Lung (tissue), 12 donors: ENCODE data around the gene HMGN1. TPM values are rescaled to one million over a fixed set of nuclear protein-coding genes. Genes with fewer than 3 reads are reported as not detected.

ENCODE experiments used
- ATAC-seq: fragments of 200-7000 bp; cut with Tn5 transposase; one replicate; pipeline ENCODE4 v1.9.1; 2020; ENCODE audit warnings: moderate number of reproducible peaks; ENCODE audit not compliant: insufficient read depth, low FRiP score
- DNase-seq, 3 donors: peaks; one replicate each; pipeline ENCODE4 v3.0.0-alpha.2; 2013 to 2017
- H3K27ac ChIP-seq, 2 donors: one replicate each; pipeline ENCODE4 v1.5.1; 2013; ENCODE audit warnings: mild to moderate bottlenecking in 2 of 2, moderate library complexity in 2 of 2, control low read depth in 1 of 2, inconsistent platforms in 1 of 2, low read depth in 1 of 2, low read length in 1 of 2
- H3K27me3 ChIP-seq, 3 donors: one replicate each; pipeline ENCODE4 v1.5.1; 2013; ENCODE audit warnings: low read length in 2 of 3; ENCODE audit not compliant: control insufficient read depth in 3 of 3, insufficient read depth in 3 of 3
- H3K36me3 ChIP-seq, 4 donors: one replicate each; pipeline ENCODE4 v1.5.1; 2013; ENCODE audit warnings: low read length in 4 of 4, mild to moderate bottlenecking in 1 of 4, moderate library complexity in 1 of 4; ENCODE audit not compliant: control insufficient read depth in 4 of 4, insufficient read depth in 4 of 4
- H3K4me1 ChIP-seq, 5 donors: one replicate each; pipeline ENCODE4 v1.5.1; 2013; ENCODE audit warnings: low read length in 5 of 5, mild to moderate bottlenecking in 2 of 5, moderate library complexity in 1 of 5; ENCODE audit not compliant: control insufficient read depth in 5 of 5, insufficient read depth in 5 of 5
- H3K4me3 ChIP-seq: one replicate; pipeline ENCODE4 v1.5.1; 2013; ENCODE audit warnings: mild to moderate bottlenecking, control low read depth, moderate library complexity
- H3K9ac ChIP-seq, 2 donors: one replicate each; pipeline ENCODE4 v1.5.1; 2013; ENCODE audit warnings: low read length in 2 of 2, control low read depth in 1 of 2; ENCODE audit not compliant: insufficient read depth in 1 of 2
- H3K9me3 ChIP-seq, 4 donors: one replicate each; pipeline ENCODE4 v1.5.1; 2013; ENCODE audit warnings: low read length in 3 of 4, mild to moderate bottlenecking in 1 of 4, moderate library complexity in 1 of 4; ENCODE audit not compliant: control insufficient read depth in 4 of 4, insufficient read depth in 3 of 4
- WGBS, 2 donors: extraction: QIAGEN DNeasy Blood & Tissue Kit; methylation state at CpG; one replicate each; pipeline ENCODE4 v1.1.7; 2013; 5-methylcytosine and 5-hydroxymethylcytosine counted together
- polyA plus RNA-seq, 2 donors: library from polyadenylated mRNA; stranded (reverse); fragments of 200-250 nt; gene quantifications; one replicate each; pipeline ENCODE4 v1.2.1, GENCODE V29; 2013
- total RNA-seq, 2 donors: library from RNA; depleted of rRNA in 1 of 2; stranded (reverse); fragments of >200 nt in 1 of 2; gene quantifications; one replicate each; pipeline ENCODE4 v1.2.1, GENCODE V29; 2014 to 2021
- TF ChIP-seq, protein P1 (sequence below): IDR thresholded peaks from 2 replicates; pipeline ENCODE4 v1.5.1; 2012; ENCODE audit warnings: mild to moderate bottlenecking; ENCODE audit errors: control extremely low read depth, extremely low read depth
- donor health status: control.
- donor health status: control.
- donor health status: Bipolar disorder and iron deficiency.
- donor health status: healthy.
- donor health status: DM: yes; HTN: yes; CAD: no.

Gene HMGN1
- total and polyA plus RNA-seq, 4 donors: 124 to 375 (median 166) TPM

DNA sequence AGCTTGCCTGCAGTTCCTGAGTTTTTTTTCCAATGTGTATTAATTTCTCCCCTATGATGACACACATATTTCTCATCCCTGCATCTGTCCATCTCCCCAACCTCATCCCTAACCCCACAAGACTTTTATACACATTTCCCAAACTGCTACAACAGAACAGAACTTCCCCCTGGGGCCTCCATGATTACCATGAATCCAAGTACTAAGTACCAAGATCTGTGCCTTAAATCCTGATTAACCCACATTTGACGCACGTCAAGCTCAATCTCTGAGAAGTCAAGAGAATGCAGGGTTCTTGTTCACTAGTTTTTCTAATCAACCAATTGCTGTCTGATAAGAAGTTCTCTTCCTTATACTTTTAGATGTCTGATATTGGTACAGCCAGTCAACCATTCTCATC, 9.7 kb downstream of the HMGN1 start:
- no peak overlapping the region for H3K9ac ChIP-seq
- ATAC-seq (no peak), DNase-seq (no peak)
- WGBS, 2 donors: 90 to 97% methylated on average over 2 of the region's 2 CpGs
- H3K36me3 ChIP-seq: peaks cover 8 to 24% (median 13%) of the 10 kb centered on the region in 4 donors
- no peak overlapping the region for H3K27ac ChIP-seq
- TF ChIP-seq, protein P1, sequence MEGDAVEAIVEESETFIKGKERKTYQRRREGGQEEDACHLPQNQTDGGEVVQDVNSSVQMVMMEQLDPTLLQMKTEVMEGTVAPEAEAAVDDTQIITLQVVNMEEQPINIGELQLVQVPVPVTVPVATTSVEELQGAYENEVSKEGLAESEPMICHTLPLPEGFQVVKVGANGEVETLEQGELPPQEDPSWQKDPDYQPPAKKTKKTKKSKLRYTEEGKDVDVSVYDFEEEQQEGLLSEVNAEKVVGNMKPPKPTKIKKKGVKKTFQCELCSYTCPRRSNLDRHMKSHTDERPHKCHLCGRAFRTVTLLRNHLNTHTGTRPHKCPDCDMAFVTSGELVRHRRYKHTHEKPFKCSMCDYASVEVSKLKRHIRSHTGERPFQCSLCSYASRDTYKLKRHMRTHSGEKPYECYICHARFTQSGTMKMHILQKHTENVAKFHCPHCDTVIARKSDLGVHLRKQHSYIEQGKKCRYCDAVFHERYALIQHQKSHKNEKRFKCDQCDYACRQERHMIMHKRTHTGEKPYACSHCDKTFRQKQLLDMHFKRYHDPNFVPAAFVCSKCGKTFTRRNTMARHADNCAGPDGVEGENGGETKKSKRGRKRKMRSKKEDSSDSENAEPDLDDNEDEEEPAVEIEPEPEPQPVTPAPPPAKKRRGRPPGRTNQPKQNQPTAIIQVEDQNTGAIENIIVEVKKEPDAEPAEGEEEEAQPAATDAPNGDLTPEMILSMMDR: no peak
- H3K4me1 ChIP-seq: no peaks in the 10 kb centered on the region
- H3K9me3 ChIP-seq: no peaks in the 10 kb centered on the region
- H3K27me3 ChIP-seq: no peaks in the 10 kb centered on the region
- H3K4me3 ChIP-seq: no peak overlapping the region

DNA sequence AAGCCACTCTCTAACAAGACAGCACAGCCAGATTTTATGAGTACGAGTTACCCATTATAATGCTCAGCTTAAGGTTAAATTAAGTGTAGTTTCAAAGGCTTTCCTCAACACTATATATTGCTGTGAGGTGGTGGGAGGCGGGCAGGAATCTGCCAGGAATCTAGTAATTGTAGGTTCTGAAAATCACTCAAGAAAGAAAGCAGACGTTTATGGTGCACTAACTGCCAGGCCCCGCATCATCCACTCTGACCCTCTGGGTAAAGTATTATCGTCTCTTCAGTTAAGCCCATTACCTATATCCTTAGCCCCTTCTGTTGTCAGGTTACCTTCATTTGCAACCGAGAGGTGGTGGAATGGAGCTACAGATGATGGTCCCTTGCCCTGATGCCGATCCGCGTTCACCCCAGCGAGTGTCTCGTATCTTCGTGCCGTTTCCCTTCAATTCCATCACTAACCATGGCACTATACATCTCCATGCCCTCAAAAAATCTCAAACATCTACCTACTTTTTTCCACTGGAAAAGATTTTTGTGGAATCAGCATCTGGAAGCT, 12.4 kb downstream of the HMGN1 start:
- DNase-seq: no peak
- no peak overlapping the region for H3K27ac ChIP-seq
- no peaks in the 10 kb centered on the region for H3K9me3 ChIP-seq
- peaks cover 0 to 8% (median 2%) of the 10 kb centered on the region in 4 donors for H3K36me3 ChIP-seq
- H3K4me3 ChIP-seq: no peak overlapping the region
- H3K27me3 ChIP-seq: no peaks in the 10 kb centered on the region
- 83 to 94% methylated on average over 13 of the region's 13 CpGs for WGBS, 2 donors
- H3K4me1 ChIP-seq: no peaks in the 10 kb centered on the region
- TF ChIP-seq, protein P1: no peak
- no peak for ATAC-seq
- H3K9ac ChIP-seq: no peak overlapping the region

DNA sequence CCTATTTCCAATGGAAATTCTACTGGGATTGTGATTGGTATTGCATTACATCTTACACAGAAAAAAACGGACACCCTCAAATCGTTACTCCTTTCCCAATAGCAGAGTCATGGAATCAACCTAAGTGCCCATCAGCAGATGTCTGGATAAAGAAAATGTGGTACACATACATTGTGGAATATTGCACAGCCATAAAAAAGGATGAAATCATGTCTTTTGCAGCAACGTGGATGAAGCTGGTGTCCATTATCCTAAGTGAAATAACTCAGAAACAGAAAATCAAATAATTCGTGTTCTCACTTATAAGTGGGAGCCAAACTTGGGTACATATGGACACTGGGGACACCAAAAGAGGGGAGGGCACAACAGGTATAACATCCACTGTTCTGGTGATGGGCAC, 14.3 kb downstream of the HMGN1 start:
- WGBS, 2 donors: 97% methylated on average over 4 of the region's 4 CpGs
- Histone ChIP-seq H3K4me1 (no peaks in the 10 kb centered on the region), H3K27ac (no peak overlapping the region), H3K9ac (no peak overlapping the region), H3K9me3 (no peaks in the 10 kb centered on the region), H3K4me3 (no peak overlapping the region), H3K36me3 (no peaks in the 10 kb centered on the region), H3K27me3 (no peaks in the 10 kb centered on the region)
- ATAC-seq: no peak
- DNase-seq: no peak
- TF ChIP-seq, protein P1: no peak

DNA sequence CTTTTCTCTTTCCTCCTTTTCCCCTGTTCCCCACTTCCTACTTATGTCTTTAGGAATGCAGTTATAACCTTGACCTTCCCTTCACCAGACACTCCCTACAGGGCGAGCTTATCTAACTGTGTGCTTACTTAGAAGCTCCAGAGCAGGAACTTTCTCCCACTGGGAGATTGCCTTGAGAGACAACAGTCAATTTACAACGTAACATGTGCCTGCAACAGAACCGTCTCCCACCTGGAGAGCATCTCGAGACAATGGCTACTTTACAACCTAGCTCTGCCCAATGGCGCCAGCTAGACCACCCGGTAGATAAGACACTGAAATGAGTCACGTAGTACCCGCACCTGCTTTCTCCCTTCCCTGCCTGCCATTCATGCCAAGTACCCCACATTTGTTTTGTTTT, 16.7 kb downstream of the HMGN1 start:
- no peaks in the 10 kb centered on the region for H3K9me3 ChIP-seq
- no peak overlapping the region for H3K4me3 ChIP-seq
- ATAC-seq: no peak
- WGBS, 2 donors: 82 to 90% methylated on average over 8 of the region's 8 CpGs
- H3K27ac ChIP-seq: no peak overlapping the region
- no peak overlapping the region for H3K9ac ChIP-seq
- no peaks in the 10 kb centered on the region for H3K27me3 ChIP-seq
- TF ChIP-seq, protein P1: no peak
- H3K36me3 ChIP-seq: no peaks in the 10 kb centered on the region
- no peaks in the 10 kb centered on the region for H3K4me1 ChIP-seq
- no peak for DNase-seq
